Esophagus muscularis mucosa (tissue), 3 donors: Measurements from ENCODE around the gene SKIC2.

ENCODE experiments used
- POLR2A ChIP-seq: fragments of 450-650 bp; IDR thresholded peaks from one replicate; pipeline ENCODE4 v1.6.1; 2017; ENCODE audit warnings: antibody characterized with exemption, moderate library complexity, mild to moderate bottlenecking, low read depth
- POLR2AphosphoS5 ChIP-seq, 2 donors: sonication (generic); formaldehyde crosslinking; IDR thresholded peaks; one replicate each; pipeline ENCODE4 v1.6.1; 2017; ENCODE audit warnings: antibody characterized with exemption in 2 of 2
- TF ChIP-seq, protein P1 (sequence below), 3 experiments: fragments of 200-600 bp in 2 of 3; fragments of 450-650 bp in 1 of 3; sonication (generic) in 2 of 3; IDR thresholded peaks; one replicate each; pipeline ENCODE4 v1.5.1; 2017 to 2019; ENCODE audit warnings: antibody characterized with exemption in 3 of 3, mild to moderate bottlenecking in 2 of 3, moderate library complexity in 1 of 3

DNA sequence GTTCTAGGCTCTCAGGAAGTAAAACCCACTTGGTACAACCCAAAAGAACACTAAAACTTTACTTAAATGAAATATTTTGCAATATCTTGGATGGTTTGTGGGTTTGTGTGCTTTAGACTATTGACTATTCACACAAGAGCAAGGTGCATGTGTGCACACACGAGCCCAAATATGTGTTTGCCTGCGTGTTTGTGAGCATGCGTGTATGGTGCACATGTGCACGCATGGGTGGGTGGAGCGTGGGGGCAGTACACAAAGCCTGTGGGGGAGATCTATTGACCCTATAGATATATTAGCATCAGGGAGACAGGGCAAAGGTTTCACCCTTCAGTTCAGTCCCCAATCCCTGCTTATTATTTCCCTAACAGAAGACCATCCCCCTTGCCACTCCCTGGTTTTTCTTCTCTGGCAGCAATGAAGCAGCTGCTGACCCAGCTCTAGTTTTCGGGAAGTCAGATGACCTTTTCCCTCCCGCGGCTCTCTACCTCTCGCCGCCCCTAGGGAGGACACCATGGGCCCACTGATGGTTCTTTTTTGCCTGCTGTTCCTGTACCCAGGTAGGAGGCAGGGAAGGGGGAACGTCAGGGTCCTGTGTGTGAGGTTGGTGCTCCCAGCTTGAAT is 31.6 kb upstream of the SKIC2 start, which contains the start of gene C2:
- TF ChIP-seq, protein P1, sequence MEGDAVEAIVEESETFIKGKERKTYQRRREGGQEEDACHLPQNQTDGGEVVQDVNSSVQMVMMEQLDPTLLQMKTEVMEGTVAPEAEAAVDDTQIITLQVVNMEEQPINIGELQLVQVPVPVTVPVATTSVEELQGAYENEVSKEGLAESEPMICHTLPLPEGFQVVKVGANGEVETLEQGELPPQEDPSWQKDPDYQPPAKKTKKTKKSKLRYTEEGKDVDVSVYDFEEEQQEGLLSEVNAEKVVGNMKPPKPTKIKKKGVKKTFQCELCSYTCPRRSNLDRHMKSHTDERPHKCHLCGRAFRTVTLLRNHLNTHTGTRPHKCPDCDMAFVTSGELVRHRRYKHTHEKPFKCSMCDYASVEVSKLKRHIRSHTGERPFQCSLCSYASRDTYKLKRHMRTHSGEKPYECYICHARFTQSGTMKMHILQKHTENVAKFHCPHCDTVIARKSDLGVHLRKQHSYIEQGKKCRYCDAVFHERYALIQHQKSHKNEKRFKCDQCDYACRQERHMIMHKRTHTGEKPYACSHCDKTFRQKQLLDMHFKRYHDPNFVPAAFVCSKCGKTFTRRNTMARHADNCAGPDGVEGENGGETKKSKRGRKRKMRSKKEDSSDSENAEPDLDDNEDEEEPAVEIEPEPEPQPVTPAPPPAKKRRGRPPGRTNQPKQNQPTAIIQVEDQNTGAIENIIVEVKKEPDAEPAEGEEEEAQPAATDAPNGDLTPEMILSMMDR (IDR thresholded peaks at IDR 0.05): no peak
- TF ChIP-seq POLR2A (no peak), POLR2AphosphoS5 (IDR thresholded peaks at IDR 0.05) (no peak)
